ENCODE data around the gene SCARB1.
"Not testable (repeated sequence)": the region's sequence is repeated elsewhere in the genome, so short reads cannot be mapped to it uniquely, and the experiment has no call there.

The SCARB1 gene

GRCh38 chr12:124884587-124885438 is 21.1 kb upstream of the SCARB1 start:
- no peak for DNase-seq (ENCODE audit: low read depth in 2 of 2)

DNA sequence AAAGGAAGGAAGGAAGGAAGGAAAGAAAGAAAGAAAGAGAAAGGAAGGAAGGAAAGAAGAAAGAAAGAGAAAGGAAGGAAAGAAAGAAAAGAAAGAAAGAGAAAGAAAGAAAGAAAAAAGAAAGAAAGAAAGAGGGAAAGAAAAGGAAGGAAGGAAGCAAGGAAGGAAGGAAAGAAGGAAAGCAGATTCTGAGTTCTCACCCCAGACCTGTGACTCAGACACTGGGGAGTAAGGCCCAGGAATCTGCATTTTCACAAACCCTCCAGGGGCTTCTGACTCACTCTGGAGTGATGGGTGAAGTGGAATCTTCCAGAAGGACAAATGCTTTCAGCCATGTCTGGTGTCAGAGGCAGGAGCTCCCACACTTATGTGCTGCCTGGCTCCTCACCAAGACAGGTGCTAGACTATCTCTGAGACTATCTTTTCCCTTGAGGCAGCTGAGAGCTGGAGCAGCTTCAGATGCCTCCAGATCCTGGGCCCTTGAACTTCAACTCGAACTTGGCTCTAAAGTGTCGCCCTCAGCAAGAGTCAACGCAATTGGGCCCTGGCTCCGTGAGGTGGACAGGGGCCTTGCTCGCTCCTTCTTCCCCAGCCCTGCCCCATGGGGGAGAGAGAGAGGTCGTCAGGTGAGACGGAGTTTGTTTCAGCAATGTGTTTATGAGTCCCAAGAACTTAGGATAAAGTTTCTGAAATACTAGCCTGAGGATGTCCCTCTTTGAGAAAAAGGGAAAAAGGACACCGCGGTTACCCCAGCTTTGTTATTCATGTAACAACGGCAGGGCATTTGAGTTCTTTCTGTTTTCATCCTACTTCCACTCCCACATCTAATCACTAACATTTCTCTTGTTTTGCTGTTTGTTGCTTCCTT is 19.8 kb upstream of the SCARB1 start:
- no peak for DNase-seq (ENCODE audit: low read depth in 2 of 2)

GRCh38 chr12:124881123-124881522 is 17.5 kb upstream of the SCARB1 start:
- DNase-seq (ENCODE audit: low read depth in 2 of 2), result no peak

- not testable (repeated sequence) for DNase-seq (ENCODE audit: low read depth in 2 of 2)
These were observed 16.7 kb upstream of the SCARB1 start for GRCh38 chr12:124880335-124880734.

GRCh38 chr12:124878795-124879516 is 15.3 kb upstream of the SCARB1 start:
- DNase-seq (ENCODE audit: low read depth in 2 of 2), result no peak

GRCh38 chr12:124877423-124877822 is 13.8 kb upstream of the SCARB1 start:
- DNase-seq (ENCODE audit: low read depth in 2 of 2), result no peak

- DNase-seq (ENCODE audit: low read depth in 2 of 2), result no peak
These were observed 12.5 kb upstream of the SCARB1 start for GRCh38 chr12:124876171-124876570.

DNA sequence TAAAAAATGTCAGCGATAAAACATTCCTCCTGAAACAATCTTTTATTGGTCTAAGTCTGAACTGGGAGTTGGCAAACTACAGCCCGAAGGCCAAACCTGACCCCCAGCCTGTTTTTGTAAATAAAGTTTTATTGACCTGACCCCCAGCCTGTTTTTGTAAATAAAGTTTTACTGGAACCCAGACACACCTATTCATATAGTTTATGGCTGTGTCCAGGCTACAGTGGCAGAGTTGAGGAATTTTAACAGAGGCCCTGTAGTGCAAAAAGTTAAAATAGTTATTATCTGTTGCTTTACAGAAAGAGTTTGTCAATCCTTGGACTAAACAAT is 12.1 kb upstream of the SCARB1 start:
- no peak for DNase-seq (ENCODE audit: low read depth in 2 of 2)

- no peak for DNase-seq (ENCODE audit: low read depth in 2 of 2)
These were observed 11.5 kb upstream of the SCARB1 start for GRCh38 chr12:124874988-124875802.

DNA sequence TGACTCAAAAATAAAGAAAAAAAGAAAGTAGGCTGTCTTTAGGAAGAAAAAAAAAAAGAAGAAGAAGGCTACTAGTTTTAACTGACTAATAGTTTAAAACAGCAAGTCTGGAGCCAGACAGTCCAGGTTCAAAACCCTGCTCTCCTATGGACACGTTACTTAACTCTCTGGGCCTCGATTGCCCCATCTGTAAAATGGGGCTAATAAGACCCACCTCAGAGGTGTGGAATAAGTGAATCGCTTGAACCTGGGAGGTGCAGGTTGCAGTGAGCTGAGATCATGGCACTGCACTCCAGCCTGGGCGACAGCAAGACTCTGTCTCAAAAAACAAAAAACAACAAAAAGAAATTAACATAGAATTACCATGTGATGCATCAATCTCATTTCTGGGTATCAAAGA is 10.5 kb upstream of the SCARB1 start:
- no peak for DNase-seq (ENCODE audit: low read depth in 2 of 2)

- no peak for DNase-seq (ENCODE audit: low read depth in 2 of 2)
These were observed 8.5 kb upstream of the SCARB1 start for GRCh38 chr12:124872068-124872719.

- DNase-seq (ENCODE audit: low read depth in 2 of 2), result no peak
These were observed 7.6 kb upstream of the SCARB1 start for GRCh38 chr12:124871297-124871696.

GRCh38 chr12:124870515-124870914 is 6.9 kb upstream of the SCARB1 start:
- DNase-seq (ENCODE audit: low read depth in 2 of 2), result no peak

DNA sequence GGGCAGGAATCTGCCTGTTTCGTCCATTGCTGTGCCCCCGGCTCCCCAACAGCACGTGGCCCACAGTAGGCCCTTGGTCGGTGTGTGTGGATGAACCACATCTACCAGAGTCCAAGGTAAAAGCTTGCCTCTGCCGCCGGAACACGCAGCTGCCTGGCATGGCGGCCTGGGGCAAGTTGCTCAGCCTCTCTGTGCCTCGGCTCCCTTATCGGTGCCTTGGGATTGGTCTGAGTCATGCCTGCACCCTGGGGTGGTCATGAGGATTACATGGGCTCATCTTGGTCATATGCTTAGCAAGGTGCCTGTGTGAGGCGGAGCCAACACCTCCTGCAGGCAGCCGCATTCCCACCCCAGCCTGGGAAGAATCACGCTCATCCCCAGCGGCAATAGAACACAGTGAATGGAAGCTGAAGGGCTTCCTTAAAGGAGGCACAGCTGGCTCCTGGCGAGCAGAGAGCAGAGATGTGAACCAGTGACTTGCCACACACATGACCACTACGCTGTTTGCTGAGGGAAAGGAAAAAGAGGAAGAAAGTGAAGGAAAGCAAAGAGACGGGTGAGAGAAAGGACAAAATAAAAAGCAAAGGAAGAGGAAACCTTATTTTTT is 5.5 kb upstream of the SCARB1 start:
- DNase-seq (ENCODE audit: low read depth in 2 of 2), result no peak

DNA sequence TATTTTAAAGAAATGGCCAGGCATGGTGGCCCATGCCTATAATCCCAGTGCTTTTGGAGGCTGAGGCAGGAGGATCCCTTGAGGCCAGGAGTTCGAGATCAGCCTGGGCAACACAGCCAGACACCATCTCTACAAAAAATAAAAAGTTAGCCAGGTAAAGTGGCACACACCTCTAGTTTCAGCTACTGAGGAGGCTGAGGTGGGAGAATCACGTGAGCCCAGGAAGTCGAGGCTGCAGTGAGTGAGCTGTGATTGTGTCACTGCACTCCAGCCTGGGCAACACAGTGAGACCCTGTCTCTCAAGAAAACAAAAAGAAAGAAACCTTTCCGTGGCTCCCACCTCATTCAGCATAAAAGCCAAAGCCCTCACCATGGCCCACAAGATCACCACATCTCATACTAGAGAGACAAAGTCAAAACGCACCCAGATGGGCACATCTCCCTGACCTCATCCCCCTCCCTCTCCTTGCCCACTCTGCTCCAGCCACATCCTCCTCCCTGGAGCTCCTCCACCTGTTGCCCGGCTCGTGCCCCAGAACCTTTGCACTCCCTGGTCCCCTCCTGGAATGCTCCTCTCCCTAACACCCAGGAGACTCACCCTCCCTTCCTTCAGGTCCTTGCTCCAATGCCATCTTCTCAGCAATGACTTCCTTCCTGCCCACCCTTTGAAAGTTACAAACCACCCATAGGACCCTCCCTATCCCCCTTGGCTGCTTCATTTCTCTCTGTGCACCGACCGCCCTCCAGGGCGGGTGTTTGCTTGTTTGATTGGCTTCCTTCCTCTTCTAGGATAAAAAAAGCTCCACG is 4.8 kb upstream of the SCARB1 start:
- no peak for DNase-seq (ENCODE audit: low read depth in 2 of 2)

DNA sequence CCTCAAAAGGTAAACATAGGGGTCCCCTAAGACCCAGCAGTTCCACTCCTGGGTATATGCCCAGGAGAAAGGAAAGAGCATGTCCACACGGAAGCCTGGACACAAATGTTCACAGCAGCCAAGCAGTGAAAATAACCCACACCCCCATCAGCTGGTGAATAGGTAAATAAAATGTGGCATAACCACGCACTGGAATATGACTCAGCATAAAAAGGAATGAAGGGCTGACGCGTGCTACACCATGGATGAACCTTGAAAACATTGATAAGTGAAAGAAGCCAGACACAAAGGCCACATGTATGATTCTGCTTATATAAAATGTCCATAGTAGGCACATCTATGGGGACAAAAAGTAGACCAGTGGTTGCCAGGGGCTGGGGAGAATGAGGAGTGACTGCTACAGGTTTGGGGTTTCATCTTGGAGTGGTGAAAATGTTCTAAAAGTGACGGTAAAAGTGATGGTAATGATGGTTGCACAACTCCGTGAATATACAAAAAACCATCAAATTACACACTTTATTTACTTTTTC is 3.8 kb upstream of the SCARB1 start:
- DNase-seq (ENCODE audit: low read depth in 2 of 2), result no peak

DNA sequence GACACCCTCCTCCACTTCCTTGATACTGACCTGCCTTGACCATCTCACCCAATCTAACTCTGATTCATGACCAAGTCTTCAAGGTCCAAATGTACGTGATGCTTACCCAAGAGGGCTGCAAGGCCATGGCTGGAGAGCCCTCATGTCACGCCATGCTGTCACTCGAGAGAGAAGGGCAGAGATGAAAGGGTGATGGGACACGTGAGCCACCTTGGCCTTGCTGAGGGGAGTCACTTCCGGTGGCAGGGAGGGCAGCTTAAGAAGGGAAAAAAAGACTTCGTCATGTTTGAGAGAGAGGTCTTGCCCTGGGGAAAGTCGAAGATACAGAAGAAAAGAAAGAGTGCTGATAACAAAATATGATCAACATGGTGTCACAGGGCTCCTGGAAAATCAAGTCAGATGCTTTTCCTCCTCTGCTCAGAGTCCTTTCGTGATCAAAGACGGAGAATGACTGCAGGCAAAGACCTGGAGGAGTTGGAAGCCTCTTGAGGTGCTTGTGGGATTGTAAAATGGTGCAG is 3.3 kb upstream of the SCARB1 start:
- DNase-seq (ENCODE audit: low read depth in 2 of 2), result no peak

DNA sequence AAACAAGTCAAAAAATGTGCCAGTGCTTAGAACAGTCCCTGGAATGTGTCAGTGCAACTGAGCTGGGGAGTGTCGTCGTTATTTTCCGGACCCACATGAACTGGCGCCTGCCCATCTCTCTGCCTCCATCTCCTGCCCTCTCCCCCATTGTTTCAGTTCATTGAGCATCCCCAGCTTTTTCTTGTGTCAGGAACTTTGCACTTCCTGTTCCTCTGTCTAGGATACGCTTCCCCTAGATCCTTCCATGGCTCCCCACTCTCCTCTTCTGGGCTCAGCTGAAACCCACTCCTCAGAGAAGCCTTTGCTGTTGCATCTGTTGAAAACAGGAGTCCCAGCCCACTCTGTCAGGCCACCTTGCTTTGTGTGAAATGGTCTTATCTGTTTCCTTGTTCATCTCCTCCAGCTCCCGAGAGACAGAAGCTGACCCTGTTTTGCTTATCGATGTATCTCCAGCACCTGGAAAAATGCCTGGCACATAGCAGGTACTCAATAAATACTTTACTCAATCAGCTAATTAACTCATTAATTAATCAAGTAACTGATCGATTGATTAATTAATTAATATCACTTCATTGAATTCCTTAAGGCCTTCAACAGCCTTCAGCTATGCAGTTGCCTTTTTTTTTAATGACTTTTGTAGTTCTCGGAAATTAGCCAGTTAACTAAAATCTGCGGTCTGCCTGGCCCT is 2.7 kb upstream of the SCARB1 start:
- no peak for DNase-seq (ENCODE audit: low read depth in 2 of 2)

- DNase-seq (ENCODE audit: low read depth in 2 of 2), result no peak
These were observed 2.1 kb upstream of the SCARB1 start for GRCh38 chr12:124865728-124866127.
